GM10248 (cell line): ENCODE results near the gene TRIM34.
"Not testable (repeated sequence)": the region's sequence is repeated elsewhere in the genome, so short reads cannot be mapped to it uniquely, and the experiment has no call there.

ENCODE experiments used
- CTCF ChIA-PET: fragments of 300-600 bp; sonication (Branson Sonifier 250); formaldehyde crosslinking; extraction: SDS; loops from one replicate; lab custom pipeline; 2021; ENCODE audit warnings: antibody characterized with exemption; lab: Yijun Ruan, JAX
- POLR2A ChIA-PET: fragments of 350-650 bp; sonication (Branson Sonifier 250); formaldehyde crosslinking; extraction: SDS; loops from one replicate; lab custom pipeline; 2020; ENCODE audit warnings: antibody characterized with exemption; lab: Yijun Ruan, JAX
- DNase-seq: peaks from one replicate; pipeline ENCODE4 v3.0.0; 2012; ENCODE audit errors: extremely low spot score
- CTCF ChIP-seq: IDR thresholded peaks from 2 replicates; pipeline ENCODE4 v1.5.1; 2012; ENCODE audit warnings: mild to moderate bottlenecking, low read depth; ENCODE audit errors: extremely low read depth, missing control alignments, control extremely low read depth

TRIM34 gene

GRCh38 chr11:5631417-5631816, 6.6 kb downstream of the TRIM34 start:
- no peak for DNase-seq
- TF ChIP-seq CTCF: no peak
- CTCF ChIA-PET: no interaction called here
- POLR2A ChIA-PET: interaction anchor here (0.6 to 1.0 kb wide), 2 partner anchors 64 to 69 kb away, joined by 4 read pairs; no protein-coding TSS in a partner anchor

GRCh38 chr11:5631969-5632635, 7.3 kb downstream of the TRIM34 start:
- peak; percentile 69 for DNase-seq
- POLR2A ChIA-PET: interaction anchor here (0.6 to 1.0 kb wide), 2 partner anchors 63 to 68 kb away, joined by 4 read pairs; no protein-coding TSS in a partner anchor
- CTCF ChIA-PET: interaction anchor here (0.7 kb wide), 1 partner anchor 52 kb away, joined by 3 read pairs; the partner anchor contains the start of gene TRIM5
- TF ChIP-seq CTCF: no peak

GRCh38 chr11:5639953-5640352, 15.2 kb downstream of the TRIM34 start:
- DNase-seq: no peak
- TF ChIP-seq CTCF: no peak
- ChIA-PET POLR2A (no interaction called here), CTCF (no interaction called here)

GRCh38 chr11:5643585-5643984, 18.8 kb downstream of the TRIM34 start:
- ChIA-PET CTCF (no interaction called here), POLR2A (no interaction called here)
- DNase-seq: no peak
- TF ChIP-seq CTCF: no peak

GRCh38 chr11:5646139-5646538, 21.3 kb downstream of the TRIM34 start:
- TF ChIP-seq CTCF: no peak
- DNase-seq: no peak
- CTCF ChIA-PET: interaction anchor here (0.9 to 1.2 kb wide), 3 partner anchors 10 to 38 kb away, joined by 3 read pairs; no protein-coding TSS in a partner anchor
- POLR2A ChIA-PET: no interaction called here

GRCh38 chr11:5655474-5655873, 30.7 kb downstream of the TRIM34 start:
- no peak for DNase-seq
- ChIA-PET POLR2A (no interaction called here), CTCF (no interaction called here)
- TF ChIP-seq CTCF: no peak

- DNase-seq, CTCF ChIA-PET, POLR2A ChIA-PET: not testable (repeated sequence)
Observed at GRCh38 chr11:5656956-5657355, 32.2 kb downstream of the TRIM34 start.
